GM23338 (cell line): Measurements from ENCODE around the gene PDE3A.

Source experiments
- CTCF ChIP-seq, 2 experiments: fragments of 200-600 bp in 1 of 2; sonication (generic) in 1 of 2; conservative IDR thresholded peaks; 2 replicates each; pipeline versions ENCODE4 v1.5.1 to v1.6.1; 2016 to 2017; ENCODE audit warnings: antibody characterized with exemption in 2 of 2, low read depth in 2 of 2, mild to moderate bottlenecking in 2 of 2, moderate library complexity in 1 of 2
- EZH2phosphoT487 ChIP-seq: fragments of 200-600 bp; sonication (generic); IDR thresholded peaks from one replicate; pipeline ENCODE4 v1.8.1; 2018; ENCODE audit warnings: antibody characterized with exemption; ENCODE audit not compliant: unreplicated experiment
- POLR2AphosphoS5 ChIP-seq: IDR thresholded peaks from 2 replicates; pipeline ENCODE4 v1.6.1; 2016; ENCODE audit warnings: antibody characterized with exemption, low read depth

- no peak for TF ChIP-seq CTCF (conservative IDR thresholded peaks at IDR 0.05; ENCODE audit: low read depth in 2 of 2)
- TF ChIP-seq EZH2phosphoT487 = no peak
- TF ChIP-seq POLR2AphosphoS5 = no peak
Measured at GRCh38 chr12:20482491-20483054, 114.2 kb downstream of the PDE3A start.
